ENCODE measurements around the gene FABP3. TPM values are rescaled to one million over a fixed set of nuclear protein-coding genes. Genes with fewer than 3 reads are reported as not detected.

Gene FABP3
- total and polyA plus RNA-seq, 2 of the 13 experiments (the other 11 are each of a cell fraction or from before 2014, with no cell fraction given) = 0.21 to 0.24 TPM

DNA sequence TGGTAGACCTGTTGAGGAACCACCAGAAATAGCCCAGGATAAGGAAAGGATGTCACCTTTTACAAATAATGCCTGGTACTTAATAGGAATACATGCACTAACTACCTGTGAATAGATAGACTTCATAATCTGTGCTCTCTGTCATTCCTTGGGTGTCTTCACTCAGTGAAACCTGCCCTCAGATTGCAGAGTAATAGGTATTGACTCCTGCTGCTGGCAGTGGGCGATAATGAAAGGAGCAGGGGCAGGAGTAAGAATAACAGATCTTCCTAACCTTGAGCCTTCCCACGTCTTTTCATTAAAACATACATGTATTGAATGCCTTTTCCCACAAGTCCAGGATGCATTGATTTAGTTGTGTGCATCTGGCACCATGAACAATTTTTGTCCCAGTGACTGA lies 16.4 kb downstream of the FABP3 start:
- WGBS (ENCODE audit: low lambda C conversion rate) = 93% methylated on average over 2 of the region's 2 CpGs
- BruUV-seq (replicated peaks) = no TSS peak
- POLR2A ChIA-PET = no interaction called here
- ATAC-seq = no peak
- Histone ChIP-seq H3K4me2 (ENCODE audit: low read depth, low read length) (no peak overlapping the region), H3K79me2 (ENCODE audit: insufficient read depth, low read length) (no peaks in the 10 kb centered on the region), H3K9ac (ENCODE audit: insufficient read depth, low read depth, low read length) (no peak overlapping the region), H4K20me1 (ENCODE audit: insufficient read depth, low read length) (no peaks in the 10 kb centered on the region), H3K27ac (ENCODE audit: extremely low read length, insufficient read depth, low read length) (no peak overlapping the region), H3K4me3 (replicated peaks in 1 of 3; ENCODE audit: insufficient read depth in 1 of 3, low read depth in 2 of 3, low read length in 3 of 3) (no peak overlapping the region), H3K4me1 (ENCODE audit: insufficient read depth, low read length) (no peaks in the 10 kb centered on the region), H3K9me3 (ENCODE audit: low read length) (no peaks in the 10 kb centered on the region), H3K27me3 (ENCODE audit: control insufficient read depth in 1 of 2, insufficient read depth in 2 of 2, low read length in 2 of 2) (no peaks in the 10 kb centered on the region; a peak in 1 of 5 replicates), H3K36me3 (replicated peaks in 1 of 2; ENCODE audit: control insufficient read depth in 1 of 2, insufficient read depth in 2 of 2, low read length in 2 of 2) (peaks cover 9 to 28% of the 10 kb centered on the region in 2 experiments), H2AFZ (ENCODE audit: low read length) (no peak overlapping the region)
- TF ChIP-seq PAWR (CRISPR knock-in tag; IDR thresholded peaks at IDR 0.05; ENCODE audit: borderline replicate concordance) (no peak), CEBPB (IDR thresholded peaks at IDR 0.05; ENCODE audit: borderline replicate concordance, low read depth, low read length) (no peak), POLR2AphosphoS5 (IDR thresholded peaks at IDR 0.05; ENCODE audit: low read depth, low read length) (no peak), KMT2A (CRISPR knock-in tag; IDR thresholded peaks at IDR 0.05) (no peak), ZBTB7A (CRISPR knock-in tag; IDR thresholded peaks at IDR 0.05) (no peak), NR2C2 (CRISPR knock-in tag; IDR thresholded peaks at IDR 0.05; ENCODE audit: borderline replicate concordance) (no peak), ARID2 (CRISPR knock-in tag; IDR thresholded peaks at IDR 0.05; ENCODE audit: borderline replicate concordance) (no peak), GATAD2A (CRISPR knock-in tag; IDR thresholded peaks at IDR 0.05) (no peak), ZNF546 (CRISPR knock-in tag; conservative IDR thresholded peaks at IDR 0.05) (no peak)
- TF ChIP-seq, protein P1, sequence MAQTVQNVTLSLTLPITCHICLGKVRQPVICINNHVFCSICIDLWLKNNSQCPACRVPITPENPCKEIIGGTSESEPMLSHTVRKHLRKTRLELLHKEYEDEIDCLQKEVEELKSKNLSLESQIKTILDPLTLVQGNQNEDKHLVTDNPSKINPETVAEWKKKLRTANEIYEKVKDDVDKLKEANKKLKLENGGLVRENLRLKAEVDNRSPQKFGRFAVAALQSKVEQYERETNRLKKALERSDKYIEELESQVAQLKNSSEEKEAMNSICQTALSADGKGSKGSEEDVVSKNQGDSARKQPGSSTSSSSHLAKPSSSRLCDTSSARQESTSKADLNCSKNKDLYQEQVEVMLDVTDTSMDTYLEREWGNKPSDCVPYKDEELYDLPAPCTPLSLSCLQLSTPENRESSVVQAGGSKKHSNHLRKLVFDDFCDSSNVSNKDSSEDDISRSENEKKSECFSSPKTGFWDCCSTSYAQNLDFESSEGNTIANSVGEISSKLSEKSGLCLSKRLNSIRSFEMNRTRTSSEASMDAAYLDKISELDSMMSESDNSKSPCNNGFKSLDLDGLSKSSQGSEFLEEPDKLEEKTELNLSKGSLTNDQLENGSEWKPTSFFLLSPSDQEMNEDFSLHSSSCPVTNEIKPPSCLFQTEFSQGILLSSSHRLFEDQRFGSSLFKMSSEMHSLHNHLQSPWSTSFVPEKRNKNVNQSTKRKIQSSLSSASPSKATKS (CRISPR knock-in tag; IDR thresholded peaks at IDR 0.05) = no peak
- DNase-seq (ENCODE audit: low spot score) = no peak
- no peak for FAIRE-seq
- CTCF ChIA-PET (ENCODE audit: low intra/inter-chr PET ratio, low total read pairs) = no interaction called here
- in situ Hi-C loops (cut with HindIII; ENCODE audit: extremely low pct_ligation_motif_present, low pct_unique_long_range_greater_than_20kb) = no loop called here
- intact Hi-C loops (cut with micrococcal nuclease; ENCODE audit: unreplicated experiment) = no loop called here
